Lower lobe of right lung (tissue), 2 donors: ENCODE data around the gene WFDC11. TPM values are rescaled to one million over a fixed set of nuclear protein-coding genes. Genes with fewer than 3 reads are reported as not detected.
"Not testable (repeated sequence)": the region's sequence is repeated elsewhere in the genome, so short reads cannot be mapped to it uniquely, and the experiment has no call there.

Experiments used
- ATAC-seq, 2 donors: fragments of 200-7000 bp; cut with Tn5 transposase; one replicate each; pipeline ENCODE4 v1.9.1; 2020 to 2022; ENCODE audit warnings: mild to moderate bottlenecking in 2 of 2, moderate library complexity in 2 of 2
- DNase-seq: peaks from one replicate; pipeline ENCODE4 v3.0.0-alpha.2; 2020
- H3K27ac ChIP-seq: fragments of 200-600 bp; one replicate; pipeline ENCODE4 v1.8.0; 2022
- H3K27me3 ChIP-seq: fragments of 200-600 bp; one replicate; pipeline ENCODE4 v1.8.0; 2022; ENCODE audit warnings: low read depth
- H3K36me3 ChIP-seq: fragments of 200-600 bp; one replicate; pipeline ENCODE4 v1.8.0; 2022; ENCODE audit warnings: mild to moderate bottlenecking
- H3K4me1 ChIP-seq: fragments of 200-600 bp; one replicate; pipeline ENCODE4 v1.8.0; 2022
- H3K4me3 ChIP-seq: fragments of 200-600 bp; one replicate; pipeline ENCODE4 v1.8.0; 2022; ENCODE audit warnings: mild to moderate bottlenecking
- H3K9me3 ChIP-seq: fragments of 200-600 bp; one replicate; pipeline ENCODE4 v1.8.0; 2022
- intact Hi-C: fragments of 100-400 bp; cut with DNase I; formaldehyde crosslinking; loops from one replicate; pipeline ENCODE4 v1.11.0; 2022
- total RNA-seq: library from RNA; stranded (reverse); fragmentation: NEBNext Ultra II Directional; extraction: Animal tissue kit (Norgen Biotek cat#: 25700); gene quantifications from one replicate; pipeline ENCODE4 v1.2.1, GENCODE V29; 2021
- TF ChIP-seq, protein P1 (sequence below): fragments of 200-600 bp; IDR thresholded peaks from one replicate; pipeline ENCODE4 v1.8.0; 2022; ENCODE audit warnings: antibody characterized with exemption, mild to moderate bottlenecking
- donor health status: DM: no; HTN: yes; CAD: no; lungs with severe emphysema.

WFDC11 gene
- total RNA-seq, 1 donor from 2014 or later = not detected

DNA sequence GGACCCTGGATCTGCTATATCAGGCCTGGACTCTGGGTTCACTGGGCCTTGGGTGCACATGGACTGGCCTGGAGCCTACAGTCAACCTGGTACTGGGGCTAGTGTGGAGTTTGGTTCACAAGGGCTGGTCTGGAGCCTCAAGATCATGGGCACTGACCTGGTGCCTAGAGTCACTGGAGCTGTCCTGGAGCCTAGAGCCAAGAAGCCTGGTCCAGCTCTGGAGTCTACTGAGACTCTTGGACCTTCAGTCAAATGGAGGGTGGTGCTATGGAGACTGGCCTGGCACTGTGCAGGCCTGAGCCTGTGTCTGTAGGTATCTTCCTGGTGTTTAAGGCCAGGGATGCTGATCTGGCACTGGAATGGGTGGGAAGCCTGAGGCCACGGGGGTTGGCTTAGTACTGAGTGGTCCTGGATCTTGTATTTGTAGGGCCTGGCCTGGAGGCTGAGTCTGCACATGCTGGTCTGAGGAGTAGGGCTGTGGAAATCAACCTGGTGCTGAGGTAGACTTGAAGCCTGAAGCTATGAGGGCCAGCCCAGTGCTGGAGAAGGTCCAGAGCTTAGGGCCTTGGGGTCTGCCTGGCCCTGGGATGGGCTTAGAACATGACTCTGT, 22.5 kb downstream of the WFDC11 start:
- no peak overlapping the region for H3K4me3 ChIP-seq
- TF ChIP-seq, protein P1, sequence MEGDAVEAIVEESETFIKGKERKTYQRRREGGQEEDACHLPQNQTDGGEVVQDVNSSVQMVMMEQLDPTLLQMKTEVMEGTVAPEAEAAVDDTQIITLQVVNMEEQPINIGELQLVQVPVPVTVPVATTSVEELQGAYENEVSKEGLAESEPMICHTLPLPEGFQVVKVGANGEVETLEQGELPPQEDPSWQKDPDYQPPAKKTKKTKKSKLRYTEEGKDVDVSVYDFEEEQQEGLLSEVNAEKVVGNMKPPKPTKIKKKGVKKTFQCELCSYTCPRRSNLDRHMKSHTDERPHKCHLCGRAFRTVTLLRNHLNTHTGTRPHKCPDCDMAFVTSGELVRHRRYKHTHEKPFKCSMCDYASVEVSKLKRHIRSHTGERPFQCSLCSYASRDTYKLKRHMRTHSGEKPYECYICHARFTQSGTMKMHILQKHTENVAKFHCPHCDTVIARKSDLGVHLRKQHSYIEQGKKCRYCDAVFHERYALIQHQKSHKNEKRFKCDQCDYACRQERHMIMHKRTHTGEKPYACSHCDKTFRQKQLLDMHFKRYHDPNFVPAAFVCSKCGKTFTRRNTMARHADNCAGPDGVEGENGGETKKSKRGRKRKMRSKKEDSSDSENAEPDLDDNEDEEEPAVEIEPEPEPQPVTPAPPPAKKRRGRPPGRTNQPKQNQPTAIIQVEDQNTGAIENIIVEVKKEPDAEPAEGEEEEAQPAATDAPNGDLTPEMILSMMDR = no peak
- no peaks in the 10 kb centered on the region for H3K27me3 ChIP-seq
- intact Hi-C loops = no loop called here
- H3K36me3 ChIP-seq = no peaks in the 10 kb centered on the region
- H3K4me1 ChIP-seq = peaks cover 4% of the 10 kb centered on the region
- H3K9me3 ChIP-seq = no peaks in the 10 kb centered on the region
- ATAC-seq (peak; percentile 16 to 35), DNase-seq (no peak)
- no peak overlapping the region for H3K27ac ChIP-seq

DNA sequence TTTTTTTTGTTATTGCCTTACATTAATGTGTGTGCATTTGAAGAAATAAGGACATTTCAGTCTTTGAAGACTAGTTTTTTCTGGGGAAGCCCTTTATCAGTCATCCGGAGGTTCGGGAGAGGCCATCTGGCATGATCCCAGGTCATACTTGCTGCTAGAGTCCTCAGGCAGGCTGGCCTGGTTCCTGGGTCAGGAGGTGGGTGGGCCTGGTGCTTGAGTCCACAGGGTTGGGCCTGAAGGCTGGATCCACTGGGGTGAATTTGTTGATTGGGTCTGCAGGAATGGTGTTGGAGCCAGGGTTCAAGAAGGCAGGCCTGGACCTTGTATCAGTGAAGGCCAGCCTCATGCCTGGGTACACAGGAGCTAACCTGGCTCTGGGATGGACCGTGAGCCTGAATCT, 23.2 kb downstream of the WFDC11 start:
- ATAC-seq = no peak

GRCh38 chr20:45645869-45646268, 24.2 kb downstream of the WFDC11 start:
- H3K27ac ChIP-seq, H3K36me3 ChIP-seq, DNase-seq, H3K27me3 ChIP-seq, H3K4me1 ChIP-seq, ATAC-seq, H3K4me3 ChIP-seq, H3K9me3 ChIP-seq, intact Hi-C loops: not testable (repeated sequence)

More for the DNA sequence above, 23.2 kb downstream of the WFDC11 start:
- intact Hi-C loops = no loop called here
- Histone ChIP-seq H3K9me3 (no peaks in the 10 kb centered on the region), H3K4me1 (peaks cover 4% of the 10 kb centered on the region), H3K4me3 (no peak overlapping the region), H3K36me3 (no peaks in the 10 kb centered on the region), H3K27ac (no peak overlapping the region), H3K27me3 (no peaks in the 10 kb centered on the region)
- DNase-seq = no peak
- TF ChIP-seq, protein P1 = no peak

- H3K4me3 ChIP-seq, H3K27ac ChIP-seq, intact Hi-C loops, H3K9me3 ChIP-seq, DNase-seq, H3K27me3 ChIP-seq, ATAC-seq, H3K36me3 ChIP-seq, H3K4me1 ChIP-seq: not testable (repeated sequence)
Observed at GRCh38 chr20:45641076-45641475, 29.0 kb downstream of the WFDC11 start.

GRCh38 chr20:45639687-45640086, 30.4 kb downstream of the WFDC11 start:
- intact Hi-C loops = no loop called here
- Histone ChIP-seq H3K9me3 (no peaks in the 10 kb centered on the region), H3K36me3 (no peaks in the 10 kb centered on the region), H3K27ac (no peak overlapping the region), H3K27me3 (no peaks in the 10 kb centered on the region), H3K4me3 (no peak overlapping the region), H3K4me1 (no peaks in the 10 kb centered on the region)
- no peak for DNase-seq
- no peak for ATAC-seq
- TF ChIP-seq, protein P1 = no peak

DNA sequence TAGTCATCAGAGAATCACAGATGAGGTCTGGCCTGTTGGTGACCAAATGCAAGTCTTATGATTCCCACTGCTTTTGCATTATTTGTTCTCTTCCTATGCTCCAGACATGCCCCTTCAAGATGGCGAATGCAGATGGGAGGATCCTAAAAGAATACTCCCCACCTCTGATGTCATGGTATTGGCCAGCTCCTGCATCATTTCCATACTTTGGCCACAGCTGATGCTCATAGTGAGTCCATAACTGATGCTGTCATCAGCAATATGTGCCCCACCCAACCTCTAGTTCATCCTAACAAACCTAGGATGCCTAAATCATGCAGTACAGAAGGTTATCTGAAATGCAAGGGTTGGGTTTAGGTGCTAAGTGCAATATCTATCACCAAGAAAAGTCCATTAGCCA, 33.5 kb downstream of the WFDC11 start:
- TF ChIP-seq, protein P1 = no peak
- DNase-seq (no peak), ATAC-seq (no peak)
- intact Hi-C loops = no loop called here
- Histone ChIP-seq H3K9me3 (no peaks in the 10 kb centered on the region), H3K36me3 (no peaks in the 10 kb centered on the region), H3K27me3 (no peaks in the 10 kb centered on the region), H3K4me3 (no peak overlapping the region), H3K27ac (no peak overlapping the region), H3K4me1 (no peaks in the 10 kb centered on the region)
